DMS114 treated with DMSO at 0.1 percent for 48 hours (cell line): ENCODE data around the gene PLGRKT.
"Not testable (repeated sequence)": the region's sequence is repeated elsewhere in the genome, so short reads cannot be mapped to it uniquely, and the experiment has no call there.

Experiments
- DNase-seq: peaks from one replicate; lab custom pipeline; 2025; ENCODE audit not compliant: unreplicated experiment; lab: John Stamatoyannopoulos, UW

Gene PLGRKT

GRCh38 chr9:5432890-5433289 is 4.8 kb downstream of the PLGRKT start:
- not testable (repeated sequence) for DNase-seq

- no peak for DNase-seq
These were observed 6.8 kb downstream of the PLGRKT start for GRCh38 chr9:5430912-5431311.

GRCh38 chr9:5429873-5430564 is 7.7 kb downstream of the PLGRKT start:
- DNase-seq: no peak

GRCh38 chr9:5428794-5429528 is 8.8 kb downstream of the PLGRKT start:
- DNase-seq: no peak

- no peak for DNase-seq
These were observed 9.6 kb downstream of the PLGRKT start for GRCh38 chr9:5428172-5428571.

- no peak for DNase-seq
These were observed 10.7 kb downstream of the PLGRKT start for GRCh38 chr9:5427005-5427404.

GRCh38 chr9:5425006-5425628 is 12.6 kb downstream of the PLGRKT start:
- DNase-seq: peak; percentile 9

- no peak for DNase-seq
These were observed 15.4 kb downstream of the PLGRKT start for GRCh38 chr9:5422276-5422675.

GRCh38 chr9:5421163-5421562 is 16.6 kb downstream of the PLGRKT start:
- no peak for DNase-seq

- no peak for DNase-seq
These were observed 17.7 kb downstream of the PLGRKT start for GRCh38 chr9:5419987-5420386.

- no peak for DNase-seq
These were observed 19.2 kb downstream of the PLGRKT start for GRCh38 chr9:5418481-5418880.

GRCh38 chr9:5416953-5417352 is 20.8 kb downstream of the PLGRKT start:
- DNase-seq: no peak

GRCh38 chr9:5408596-5408995 is 29.1 kb downstream of the PLGRKT start:
- DNase-seq: no peak

- DNase-seq: no peak
These were observed 35.5 kb downstream of the PLGRKT start for GRCh38 chr9:5402217-5402616.

- DNase-seq: not testable (repeated sequence)
These were observed 40.2 kb downstream of the PLGRKT start for GRCh38 chr9:5397547-5397946.

- no peak for DNase-seq
These were observed 42.3 kb downstream of the PLGRKT start for GRCh38 chr9:5395428-5395827.

GRCh38 chr9:5393976-5394375 is 43.7 kb downstream of the PLGRKT start:
- not testable (repeated sequence) for DNase-seq

- no peak for DNase-seq
These were observed 44.2 kb downstream of the PLGRKT start for GRCh38 chr9:5393497-5393896.

GRCh38 chr9:5392285-5392684 is 45.4 kb downstream of the PLGRKT start:
- no peak for DNase-seq

- DNase-seq: no peak
These were observed 48.5 kb downstream of the PLGRKT start for GRCh38 chr9:5389109-5389732.

- no peak for DNase-seq
These were observed 49.5 kb downstream of the PLGRKT start for GRCh38 chr9:5388026-5388819.
